GM18870 (cell line): Measurements from ENCODE around the gene BCAS3.
"Not testable (repeated sequence)": the region's sequence is repeated elsewhere in the genome, so short reads cannot be mapped to it uniquely, and the experiment has no call there.

Experiments
- ATAC-seq: cut with Tn5 transposase; IDR thresholded peaks from one replicate; pipeline ENCODE4 v1.9.1; 2021; ENCODE audit warnings: moderate library complexity; ENCODE audit not compliant: unreplicated experiment

The BCAS3 gene

DNA sequence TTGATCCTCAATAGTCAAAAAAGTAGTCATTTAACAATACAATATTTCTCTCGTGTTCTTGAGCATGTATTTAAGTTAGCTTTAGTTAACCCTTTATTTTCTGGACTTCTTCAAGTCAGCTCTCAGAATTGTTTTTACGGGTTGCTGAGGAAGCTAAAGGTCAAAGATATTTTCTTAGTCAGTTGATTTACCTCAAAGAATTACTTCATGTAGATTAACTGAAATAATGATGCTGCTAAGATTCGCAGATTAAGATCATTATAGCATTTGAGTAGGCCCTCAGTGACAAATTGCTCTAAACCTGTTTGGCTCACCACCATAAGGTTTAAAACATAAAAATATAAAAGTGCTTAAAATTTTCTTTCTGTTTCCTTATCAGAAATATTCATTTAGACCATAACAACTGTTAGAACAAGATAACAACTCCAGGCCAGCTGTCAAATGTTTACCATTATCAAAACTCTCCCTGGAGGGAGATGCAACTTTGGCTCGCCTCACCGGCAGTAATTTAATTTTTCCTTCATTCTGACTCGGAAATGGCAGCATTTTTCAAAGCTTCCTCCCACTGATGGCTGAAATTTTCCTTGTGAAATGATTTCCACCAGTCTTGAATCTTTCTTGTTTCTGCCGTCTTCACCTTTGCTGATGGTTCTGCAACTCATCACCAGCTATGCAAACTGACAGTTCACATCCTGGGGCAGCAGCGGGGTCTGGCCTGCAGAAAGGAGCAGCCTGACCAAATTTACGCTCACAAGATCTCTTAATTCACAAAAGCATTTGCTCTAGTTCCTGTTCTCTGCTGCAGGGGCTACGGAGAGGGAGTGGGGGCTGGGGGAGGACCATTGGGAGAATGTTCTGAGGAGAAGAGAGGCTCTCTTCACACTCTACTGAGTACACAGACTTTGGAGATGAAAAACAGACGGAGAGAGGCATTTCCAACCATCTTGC lies 467.2 kb downstream of the BCAS3 start:
- ATAC-seq = no peak

DNA sequence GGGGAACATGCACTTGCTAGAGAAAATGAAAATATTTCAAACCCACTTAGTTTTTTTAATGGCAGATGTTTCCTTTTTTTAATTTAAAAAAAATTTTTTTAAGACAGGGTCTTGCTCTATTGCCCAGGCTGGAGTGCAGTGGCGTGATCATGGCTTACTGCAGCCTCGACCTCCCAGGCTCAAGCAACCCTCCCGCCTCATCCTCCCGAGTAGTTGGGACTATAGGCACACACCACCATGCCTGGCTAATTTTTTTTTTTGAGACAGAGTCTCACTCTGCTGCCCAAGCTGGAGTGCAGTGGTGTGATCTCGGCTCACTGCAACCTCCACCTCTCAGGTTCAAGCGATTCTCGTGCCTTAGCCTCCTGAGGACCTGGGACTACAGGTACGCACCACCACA lies 469.2 kb downstream of the BCAS3 start:
- not testable (repeated sequence) for ATAC-seq

DNA sequence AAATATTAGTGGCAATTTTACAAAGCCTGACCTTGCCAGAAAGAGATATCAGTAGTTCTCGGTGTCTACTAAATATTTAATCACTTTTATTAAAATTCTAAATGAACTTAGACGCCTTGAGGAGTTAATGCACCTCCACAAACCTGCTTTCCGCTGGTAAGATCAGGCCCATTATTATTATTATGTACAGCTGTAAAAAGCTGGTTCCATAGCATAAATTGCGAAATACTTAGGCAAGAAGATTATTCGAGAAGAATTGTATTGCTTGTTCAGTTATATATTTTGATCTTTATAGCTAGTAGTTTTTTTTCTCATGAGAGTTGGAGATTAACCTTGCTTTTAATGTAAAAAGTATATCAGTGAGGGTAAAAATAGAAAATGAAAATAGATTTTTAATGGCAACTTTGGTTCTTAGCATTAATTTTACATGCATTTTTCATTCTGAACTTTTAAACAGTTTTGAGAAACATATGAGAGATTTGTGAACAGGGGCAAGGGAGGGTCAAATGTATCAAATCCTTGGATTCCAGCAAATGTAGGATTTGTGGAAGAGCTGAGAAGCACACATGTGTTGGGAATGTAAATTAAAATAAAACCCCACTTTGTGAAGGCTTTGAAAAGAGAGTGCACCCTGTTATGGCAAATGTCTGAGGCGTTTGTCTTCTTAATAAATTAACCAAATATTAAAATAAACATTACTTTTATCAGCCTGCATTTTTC lies 471.6 kb downstream of the BCAS3 start:
- ATAC-seq = no peak

DNA sequence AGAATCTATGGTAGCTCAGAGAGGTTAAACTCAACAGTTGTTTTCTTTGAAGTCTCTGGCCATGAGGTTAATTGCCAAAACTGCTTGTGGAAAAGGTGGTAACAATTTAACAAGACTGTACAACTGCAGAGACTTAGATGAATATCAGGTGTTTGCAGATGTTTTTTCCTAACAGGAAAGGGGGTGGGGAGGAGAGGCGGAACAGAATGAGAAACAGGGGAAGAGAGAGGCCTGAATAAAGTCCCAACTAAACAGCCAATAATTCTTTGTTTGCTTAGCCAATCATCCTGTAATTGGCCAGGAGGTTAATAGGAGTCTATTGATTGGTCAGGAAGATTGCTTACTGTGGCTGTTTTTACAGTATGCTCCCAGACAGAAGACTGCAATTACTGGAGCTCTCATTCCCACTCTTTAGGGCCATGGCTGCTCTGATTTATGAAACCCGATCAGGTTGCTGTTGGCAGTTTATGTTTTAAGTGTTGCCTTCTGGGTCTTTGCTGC lies 472.3 kb downstream of the BCAS3 start:
- ATAC-seq = no peak

DNA sequence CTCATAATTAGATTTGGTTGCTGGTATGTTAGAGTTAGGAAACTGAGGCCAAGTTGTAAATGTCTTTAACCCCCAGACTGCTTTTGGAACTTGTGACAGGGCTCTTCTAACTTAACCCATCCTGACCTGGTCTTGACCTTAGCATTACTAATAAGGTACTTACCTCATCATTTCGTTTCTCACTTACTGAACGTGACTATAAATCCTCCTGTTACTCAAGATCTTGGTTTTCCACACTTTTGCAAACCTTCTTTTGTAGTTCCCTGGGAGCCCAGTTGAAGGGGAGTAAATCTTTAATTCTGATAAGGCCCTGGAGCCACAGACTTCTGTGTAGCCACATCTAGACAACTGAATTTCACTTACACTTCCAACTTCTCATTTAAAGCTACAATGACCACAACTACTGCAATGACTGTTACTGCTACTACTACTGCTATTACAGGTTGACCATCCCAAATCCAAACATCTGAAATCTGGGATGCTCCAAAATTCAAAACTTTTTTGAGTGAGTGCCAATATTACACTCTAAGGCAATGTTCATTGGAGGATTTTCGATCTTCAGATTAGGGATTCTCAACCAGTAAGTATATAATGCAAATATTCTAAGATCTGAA lies 473.1 kb downstream of the BCAS3 start:
- no peak for ATAC-seq

DNA sequence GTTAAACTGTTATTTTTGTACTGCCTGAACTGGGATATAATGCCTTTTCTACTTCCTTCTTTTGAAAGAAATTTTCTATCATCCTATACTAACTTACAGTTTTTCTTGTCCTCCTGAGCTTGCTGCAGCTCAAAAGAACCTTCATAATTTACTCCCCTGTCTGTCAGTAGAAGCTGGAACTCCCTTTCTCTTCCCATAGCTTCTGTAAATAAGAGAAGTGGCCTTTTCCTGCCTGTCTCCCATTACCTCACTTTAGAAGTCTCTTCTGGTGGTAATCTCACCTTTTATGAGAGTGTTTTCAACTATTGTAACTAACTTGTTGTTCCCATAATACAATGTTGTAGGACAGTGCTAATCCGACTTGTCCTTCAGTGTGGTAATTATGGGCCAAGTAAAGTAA lies 475.2 kb downstream of the BCAS3 start:
- ATAC-seq = no peak

DNA sequence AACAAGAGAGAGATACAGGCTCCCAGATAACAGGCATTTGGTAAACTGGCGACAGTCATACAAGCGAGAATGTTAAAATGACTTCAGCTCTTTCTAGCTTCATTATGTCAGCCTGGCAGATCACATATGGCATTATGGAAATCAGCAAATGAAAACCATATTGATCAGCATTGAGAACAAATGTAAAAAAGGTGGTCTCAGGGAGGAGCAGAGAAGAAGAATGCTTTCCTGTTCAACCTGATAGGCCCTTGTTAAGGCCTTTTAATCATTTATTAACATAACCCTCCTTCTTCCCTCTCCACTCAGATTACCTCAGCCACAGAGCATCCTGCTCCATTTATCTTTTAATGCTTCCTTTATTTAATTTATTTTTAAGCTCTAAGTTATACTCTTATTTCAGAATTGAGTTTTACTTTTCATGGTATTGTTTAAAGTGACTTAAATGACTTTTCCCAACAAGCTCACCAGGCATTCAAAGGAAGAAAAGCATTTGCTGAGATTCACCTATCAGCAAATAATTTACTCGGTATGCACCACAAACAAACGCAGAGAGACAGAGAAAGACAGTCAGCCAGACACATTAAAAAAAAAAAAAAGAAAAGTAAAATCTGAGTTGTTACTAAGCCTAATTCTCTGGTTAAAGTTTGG lies 478.1 kb downstream of the BCAS3 start:
- ATAC-seq = no peak

DNA sequence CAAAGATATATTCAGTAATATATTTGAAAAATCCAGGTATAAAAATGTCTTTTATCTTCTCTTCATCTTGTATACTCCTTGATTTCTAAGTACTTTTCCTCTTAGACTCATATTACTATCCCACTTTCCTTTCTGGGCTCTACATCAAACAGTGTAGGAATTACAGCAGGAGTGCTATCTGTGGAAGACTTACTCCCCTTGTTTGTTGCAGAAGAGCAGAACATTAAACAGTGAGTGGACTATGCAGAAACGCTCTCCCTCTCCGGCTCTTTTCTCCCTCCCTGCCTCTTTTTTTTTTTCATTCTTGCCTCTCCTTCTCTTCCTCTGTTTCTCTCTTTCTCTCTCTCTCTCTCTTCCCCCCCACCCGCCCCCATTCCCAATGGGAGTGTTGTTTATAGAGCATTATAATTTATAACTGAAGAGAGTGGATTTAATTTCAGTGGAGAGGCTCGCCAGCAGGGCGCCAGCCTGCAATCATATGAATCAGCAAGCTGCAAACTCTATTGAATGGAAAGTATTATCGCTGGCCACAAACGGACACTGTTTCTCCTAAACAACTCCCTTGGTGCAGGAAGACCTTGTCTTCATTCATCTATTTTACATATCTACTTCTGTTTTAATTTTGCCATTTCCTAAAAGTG lies 479.7 kb downstream of the BCAS3 start:
- ATAC-seq = no peak

DNA sequence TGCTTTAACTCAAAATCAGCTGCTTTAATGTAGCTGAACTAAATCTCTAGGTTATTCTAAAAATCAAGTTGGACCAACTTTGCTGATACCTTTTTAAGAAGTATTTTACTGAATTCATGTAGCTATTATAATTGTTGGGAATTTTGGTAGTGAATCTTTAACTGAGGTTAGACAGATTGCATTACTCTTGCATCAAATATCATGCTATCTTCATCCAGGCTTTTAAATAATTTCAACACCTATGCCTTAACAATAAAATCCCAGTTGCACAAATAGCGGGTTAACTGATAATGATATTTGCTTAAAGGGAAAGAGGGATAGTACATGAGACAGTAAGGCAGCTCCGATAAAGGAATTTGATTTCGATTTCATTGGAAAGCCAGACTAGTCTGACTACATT lies 480.7 kb downstream of the BCAS3 start:
- ATAC-seq = no peak

DNA sequence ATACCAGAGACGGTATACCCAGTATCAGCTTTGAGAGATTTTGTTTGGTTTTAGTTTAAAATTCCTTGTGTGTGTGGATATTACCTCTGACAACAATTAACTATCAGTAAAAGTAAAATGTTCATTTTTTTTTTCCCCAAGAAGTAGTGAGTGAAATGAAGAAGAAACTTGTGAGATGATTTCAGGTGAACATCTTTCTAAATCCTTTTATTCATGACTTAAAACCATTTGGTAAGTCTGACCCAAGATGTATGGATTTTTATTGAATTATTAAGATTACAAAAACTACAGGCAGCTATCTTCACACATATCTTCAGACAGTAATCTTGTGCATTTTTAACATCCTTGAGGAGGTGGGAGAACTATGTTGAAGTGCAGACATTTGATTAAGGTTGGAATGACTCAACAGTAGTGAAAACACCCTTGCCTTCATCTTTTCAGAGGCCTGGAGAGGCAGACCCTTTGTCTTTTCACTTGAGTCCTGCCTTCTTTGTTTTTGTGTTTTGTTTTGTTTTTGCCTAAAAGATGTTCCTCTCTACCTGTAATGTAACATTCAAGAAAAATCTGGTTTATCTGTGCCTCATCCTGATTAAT lies 481.7 kb downstream of the BCAS3 start:
- ATAC-seq = no peak

DNA sequence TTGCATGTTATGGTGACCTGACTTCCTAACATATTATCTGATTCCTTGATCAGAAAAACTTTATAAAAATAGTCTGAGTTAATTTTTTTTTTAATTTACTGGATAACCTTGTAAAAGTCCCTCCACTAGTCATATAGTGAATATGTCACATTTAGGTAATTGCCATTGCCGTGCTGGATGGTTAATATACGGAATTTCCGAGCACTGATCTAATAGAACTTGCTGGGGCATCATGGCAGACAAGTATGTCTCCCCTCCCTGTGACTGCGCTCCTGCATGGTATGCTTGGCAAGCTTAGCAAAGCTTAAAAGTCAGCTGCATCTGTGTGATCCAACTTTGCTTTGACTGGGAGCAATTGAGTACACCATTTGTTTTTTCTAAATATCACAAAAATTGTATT lies 482.6 kb downstream of the BCAS3 start:
- ATAC-seq = no peak

DNA sequence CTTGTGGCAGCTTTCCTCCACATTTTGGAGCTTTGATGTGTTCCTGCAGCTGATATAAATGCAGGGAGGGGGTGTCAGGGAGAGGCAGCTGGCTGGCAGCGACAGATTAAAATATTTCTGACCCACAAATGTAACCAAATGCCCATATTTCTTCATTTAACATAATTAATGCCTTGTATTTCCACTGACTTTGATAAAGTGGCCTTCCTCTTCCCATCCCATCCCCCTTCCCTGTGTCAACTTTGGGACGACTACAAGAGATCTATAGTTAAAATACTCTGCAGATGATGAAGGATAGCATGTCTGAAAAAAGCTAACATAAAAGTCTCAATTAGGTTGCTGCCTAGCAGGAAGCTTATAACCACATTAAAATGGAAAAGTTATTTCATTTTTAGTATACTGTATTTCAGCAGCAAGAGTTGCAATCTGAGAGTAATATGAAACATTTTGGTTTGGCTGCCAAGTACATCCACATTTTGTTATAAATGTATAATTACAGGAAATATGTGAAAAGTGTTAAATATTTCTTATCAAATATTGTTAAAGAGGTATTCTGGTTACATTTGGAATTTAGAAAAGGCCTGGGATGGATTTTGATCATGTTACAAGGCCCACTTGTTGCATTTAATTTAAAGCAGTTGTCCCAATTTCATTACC lies 483.3 kb downstream of the BCAS3 start:
- ATAC-seq = no peak

DNA sequence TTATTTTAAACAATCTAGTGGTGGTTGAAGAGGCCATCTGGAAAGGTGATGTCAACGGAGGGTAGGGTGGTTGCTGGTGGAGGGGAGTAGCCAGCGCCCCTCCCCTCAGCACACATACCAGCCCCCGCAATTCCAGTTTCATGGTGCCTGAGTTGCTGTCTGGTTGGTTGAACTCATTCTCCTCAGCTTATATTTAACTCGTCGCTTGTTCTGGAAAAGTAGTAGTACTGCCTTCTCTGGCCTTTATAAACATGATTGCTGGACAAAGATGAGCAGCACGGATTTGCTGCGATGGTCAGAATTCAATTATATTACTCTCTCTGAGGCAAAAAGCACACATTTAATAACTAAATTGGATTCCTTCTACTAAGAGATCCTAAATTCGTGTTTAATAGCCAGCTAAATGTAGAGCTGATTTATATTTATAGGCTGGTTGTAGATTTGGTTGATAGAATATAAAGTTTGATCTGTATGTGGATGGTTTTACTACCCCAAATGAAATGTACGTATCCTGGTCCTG lies 484.0 kb downstream of the BCAS3 start:
- no peak for ATAC-seq

DNA sequence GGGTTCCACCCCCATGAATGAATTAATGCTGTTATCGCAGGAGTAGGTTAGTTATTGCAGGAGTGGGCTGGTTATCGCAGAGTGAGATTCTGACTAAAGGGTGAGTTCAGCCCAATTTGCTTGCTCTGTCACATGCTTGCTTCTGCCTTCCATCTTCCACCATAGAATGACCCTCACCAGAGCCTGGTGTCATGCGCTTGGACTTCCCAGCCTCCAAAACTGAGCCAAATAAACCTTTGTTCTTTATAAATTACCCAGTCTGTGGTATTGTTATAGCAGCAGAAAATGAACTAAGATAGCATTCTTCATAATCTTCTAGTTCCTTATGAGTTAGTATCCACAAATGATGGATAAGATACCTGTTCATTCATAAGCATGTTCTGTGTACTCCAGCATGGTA lies 486.9 kb downstream of the BCAS3 start:
- no peak for ATAC-seq

DNA sequence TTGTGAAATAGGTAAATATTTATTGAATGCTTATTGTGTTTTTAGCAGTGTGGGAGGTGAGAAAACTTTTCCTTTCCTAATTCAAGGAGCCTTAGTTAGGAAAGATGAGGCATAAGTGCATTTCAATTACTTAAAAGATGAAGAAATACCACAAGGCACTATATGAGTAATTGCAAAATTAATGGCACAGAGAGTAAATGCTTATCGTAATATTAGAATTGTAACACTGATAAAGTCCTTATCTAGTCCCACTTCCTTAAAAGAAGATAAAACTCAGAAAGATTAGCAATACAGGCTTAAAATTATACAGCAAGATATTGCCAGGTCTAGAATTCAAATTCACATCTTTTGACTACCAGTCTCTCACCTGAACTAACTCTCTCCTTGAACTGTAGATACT lies 489.4 kb downstream of the BCAS3 start:
- ATAC-seq = no peak

DNA sequence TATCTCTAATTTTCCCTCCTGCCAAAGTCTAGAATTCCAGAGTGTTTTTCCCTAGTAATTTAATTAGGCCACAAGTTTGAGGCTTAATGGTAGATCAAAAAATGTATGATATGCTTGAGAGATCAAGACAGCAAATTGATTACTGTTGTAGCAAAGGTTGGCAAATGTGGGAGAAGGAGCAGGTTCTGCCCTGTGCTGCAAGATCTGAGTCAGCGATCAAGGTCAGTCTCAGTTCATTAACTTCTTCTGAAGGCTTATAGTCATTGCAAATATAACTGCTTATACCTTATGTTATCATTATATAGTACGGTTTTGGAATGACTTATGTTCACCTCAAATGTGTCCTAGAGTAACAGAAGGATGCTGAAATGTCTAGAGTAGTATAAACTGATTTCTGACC lies 490.9 kb downstream of the BCAS3 start:
- no peak for ATAC-seq

DNA sequence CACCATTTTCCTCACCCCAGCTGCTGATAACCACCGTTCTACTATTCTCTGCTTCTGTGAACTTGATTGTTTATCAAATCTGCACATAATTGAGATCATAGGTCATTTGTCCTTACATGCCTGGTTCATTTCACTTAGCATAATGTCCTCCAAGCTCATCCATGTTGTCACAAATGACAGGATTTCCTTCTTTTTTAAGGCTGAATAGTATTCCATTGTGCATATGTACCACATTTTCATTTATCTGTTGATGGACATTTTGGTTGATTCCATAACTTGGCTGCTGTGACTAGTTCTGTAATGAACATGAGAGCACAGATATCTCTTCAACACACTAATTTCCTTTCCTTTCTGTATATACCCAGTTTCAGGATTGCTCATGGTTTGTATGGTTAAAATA lies 496.7 kb downstream of the BCAS3 start:
- ATAC-seq = no peak

DNA sequence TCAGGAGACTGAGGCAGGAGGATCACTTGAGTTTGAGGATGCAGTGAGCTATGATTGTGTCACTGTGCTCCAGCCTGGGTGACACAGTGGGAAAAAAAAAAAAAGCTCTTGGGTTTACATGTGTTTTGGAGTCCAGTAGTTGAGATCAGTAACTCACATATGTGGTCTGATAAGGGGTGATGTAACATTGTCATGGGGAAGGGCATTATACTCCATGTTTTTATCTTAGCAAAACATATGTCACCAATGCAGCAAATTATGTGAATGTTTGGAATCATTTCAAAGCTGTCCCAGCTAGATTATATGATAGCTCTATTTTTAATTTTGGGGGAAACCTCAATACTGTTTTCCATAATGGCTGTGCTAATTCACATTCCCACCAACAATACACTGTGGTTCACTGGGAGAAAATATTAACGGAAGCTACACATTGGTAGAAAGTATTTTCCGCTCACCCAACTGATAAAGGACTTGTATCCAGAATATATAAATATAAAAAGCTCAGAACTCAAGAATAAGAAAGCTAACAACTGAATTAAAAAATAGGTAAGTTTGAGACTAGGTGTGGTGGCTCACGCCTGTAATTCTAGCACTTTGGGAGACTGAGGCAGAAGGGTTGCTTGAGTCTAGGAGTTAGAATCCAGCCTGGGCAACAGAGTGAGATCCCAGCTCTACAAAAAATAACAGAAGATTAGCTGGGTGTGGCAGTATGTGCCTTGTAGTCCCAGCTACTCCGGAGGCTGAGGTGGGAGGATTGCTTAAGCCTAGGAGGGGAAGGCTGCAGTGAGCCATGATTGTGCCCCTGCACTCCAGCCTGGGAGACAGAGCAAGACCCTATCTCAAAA lies 497.9 kb downstream of the BCAS3 start:
- no peak for ATAC-seq

DNA sequence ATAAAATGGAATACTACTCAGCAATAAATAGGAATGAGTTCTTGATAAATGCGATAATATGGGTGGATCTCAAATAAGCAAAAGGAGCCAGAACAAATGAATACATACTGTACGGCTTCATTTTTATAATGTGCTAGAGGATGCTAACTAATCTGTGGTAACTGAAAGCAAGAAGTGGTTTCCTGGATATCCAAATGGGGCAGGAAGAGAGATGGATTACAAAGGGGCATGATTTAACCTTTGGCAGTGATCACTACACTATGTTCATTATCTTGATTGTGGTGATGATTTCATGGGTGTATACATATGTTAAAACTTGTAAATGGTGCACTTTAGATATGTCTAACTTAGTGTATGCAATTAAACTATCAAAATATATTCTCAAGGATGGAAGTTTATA lies 499.7 kb downstream of the BCAS3 start:
- no peak for ATAC-seq
